AG04449 (cell line): ENCODE results near the gene WDR35.

ENCODE experiments used
- CTCF ChIA-PET: fragments of 350-600 bp; formaldehyde crosslinking; extraction: SDS; loops from one replicate; lab custom pipeline; 2021; ENCODE audit warnings: antibody characterized with exemption; lab: Yijun Ruan, JAX
- POLR2A ChIA-PET: fragments of 400-600, 350-600 bp; formaldehyde crosslinking; extraction: SDS; loops from one replicate; lab custom pipeline; 2020; ENCODE audit warnings: antibody characterized with exemption, inconsistent platforms; lab: Yijun Ruan, JAX
- DNase-seq: peaks from one replicate; pipeline ENCODE4 v3.0.0-alpha.2; 2010; ENCODE audit warnings: low read depth, low spot score
- H3K4me3 ChIP-seq: 2 replicates; pipeline ENCODE4 v1.5.1; 2011; ENCODE audit warnings: low read depth, mild to moderate bottlenecking, control low read depth, low read length
- TF ChIP-seq, protein P1 (sequence below): IDR thresholded peaks from one replicate; pipeline ENCODE4 v1.5.1; 2011; ENCODE audit warnings: mild to moderate bottlenecking, moderate library complexity, low read length, control low read depth, inconsistent platforms; ENCODE audit not compliant: insufficient read depth; ENCODE audit errors: missing control alignments

The WDR35 gene

DNA sequence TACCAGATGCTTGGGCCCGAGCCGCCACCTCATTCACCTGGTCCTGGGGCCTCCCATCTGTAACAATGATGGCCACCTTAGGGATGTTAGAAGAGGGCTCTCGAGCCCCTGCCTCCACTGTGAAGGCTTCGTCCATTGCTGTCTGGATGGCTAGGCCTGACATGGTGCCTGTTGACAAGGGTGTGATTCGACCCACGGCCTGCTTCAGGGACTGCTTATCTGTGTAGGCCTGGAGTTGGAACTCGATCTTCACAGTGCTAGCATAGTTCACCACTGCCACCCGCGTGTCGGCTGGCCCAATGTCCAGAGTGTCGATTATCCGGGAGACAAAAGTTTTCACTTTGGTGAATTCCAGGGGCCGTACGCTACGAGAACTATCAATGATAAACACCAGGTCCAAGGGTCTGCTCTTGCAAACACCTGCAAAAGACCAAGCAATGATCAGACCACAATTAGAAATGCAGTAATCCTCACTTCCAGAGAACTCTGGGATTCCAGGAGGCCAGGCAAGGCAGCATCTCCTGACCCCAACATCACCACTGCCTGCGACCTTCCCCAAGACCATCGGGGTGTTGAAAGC, 16.1 kb upstream of the WDR35 start:
- POLR2A ChIA-PET, result no interaction called here
- CTCF ChIA-PET, result no interaction called here
- TF ChIP-seq, protein P1, sequence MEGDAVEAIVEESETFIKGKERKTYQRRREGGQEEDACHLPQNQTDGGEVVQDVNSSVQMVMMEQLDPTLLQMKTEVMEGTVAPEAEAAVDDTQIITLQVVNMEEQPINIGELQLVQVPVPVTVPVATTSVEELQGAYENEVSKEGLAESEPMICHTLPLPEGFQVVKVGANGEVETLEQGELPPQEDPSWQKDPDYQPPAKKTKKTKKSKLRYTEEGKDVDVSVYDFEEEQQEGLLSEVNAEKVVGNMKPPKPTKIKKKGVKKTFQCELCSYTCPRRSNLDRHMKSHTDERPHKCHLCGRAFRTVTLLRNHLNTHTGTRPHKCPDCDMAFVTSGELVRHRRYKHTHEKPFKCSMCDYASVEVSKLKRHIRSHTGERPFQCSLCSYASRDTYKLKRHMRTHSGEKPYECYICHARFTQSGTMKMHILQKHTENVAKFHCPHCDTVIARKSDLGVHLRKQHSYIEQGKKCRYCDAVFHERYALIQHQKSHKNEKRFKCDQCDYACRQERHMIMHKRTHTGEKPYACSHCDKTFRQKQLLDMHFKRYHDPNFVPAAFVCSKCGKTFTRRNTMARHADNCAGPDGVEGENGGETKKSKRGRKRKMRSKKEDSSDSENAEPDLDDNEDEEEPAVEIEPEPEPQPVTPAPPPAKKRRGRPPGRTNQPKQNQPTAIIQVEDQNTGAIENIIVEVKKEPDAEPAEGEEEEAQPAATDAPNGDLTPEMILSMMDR, result no peak
- no peak overlapping the region for H3K4me3 ChIP-seq
- no peak for DNase-seq

DNA sequence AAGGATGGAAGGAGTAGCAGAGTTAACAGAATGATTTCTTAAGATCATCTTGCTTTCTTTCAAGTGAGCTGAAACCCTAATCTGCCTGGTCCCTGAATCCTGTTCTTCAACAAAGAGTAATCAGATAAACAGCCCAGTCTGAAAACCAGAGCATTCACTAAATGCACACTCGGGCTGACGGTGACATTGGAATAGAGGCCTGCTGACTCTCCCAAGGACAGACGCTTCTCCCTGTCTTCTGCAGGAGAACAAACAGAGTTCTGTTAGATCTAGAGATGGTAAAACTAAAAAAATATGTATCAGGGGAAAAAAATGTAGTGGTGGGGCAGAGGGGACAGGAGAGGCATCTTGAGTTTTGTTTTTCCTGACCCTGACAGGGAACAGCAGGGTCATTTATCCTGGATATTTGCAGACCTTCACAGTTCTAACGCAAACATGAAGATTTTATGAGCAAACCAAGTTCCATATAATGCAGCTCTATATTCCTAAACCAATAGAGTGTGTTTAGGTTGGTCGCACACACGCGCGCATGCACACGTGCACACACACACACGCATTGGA, 15.2 kb upstream of the WDR35 start:
- CTCF ChIA-PET, result interaction anchor here (4.3 kb wide), 1 partner anchor 10 kb away, joined by 58 read pairs; no protein-coding TSS in a partner anchor
- H3K4me3 ChIP-seq, result no peak overlapping the region
- TF ChIP-seq, protein P1, result no peak
- DNase-seq, result no peak
- POLR2A ChIA-PET, result no interaction called here

DNA sequence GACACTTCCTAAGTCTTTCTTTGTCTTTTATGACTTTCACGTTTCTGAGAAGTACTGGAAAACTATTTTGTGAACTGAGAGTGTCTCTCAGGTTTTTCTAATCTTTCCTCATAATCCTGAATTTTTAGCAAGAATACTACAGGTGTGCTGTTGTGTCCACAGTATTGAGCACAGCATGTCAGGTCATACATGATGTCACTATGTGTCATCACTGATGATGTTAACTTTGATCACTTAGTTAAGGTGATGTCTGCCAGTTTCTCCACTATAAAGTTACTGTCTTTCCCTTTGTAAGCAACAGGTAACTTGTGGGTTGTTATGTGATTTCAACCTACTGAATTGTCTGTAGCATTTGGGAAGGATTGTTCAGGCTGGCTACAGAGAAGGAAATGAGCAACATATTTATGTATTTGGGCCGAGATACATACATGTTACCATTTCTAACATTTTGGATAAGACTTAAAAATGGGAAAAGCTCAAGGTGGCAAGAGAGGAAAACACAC, 11.5 kb upstream of the WDR35 start:
- no peak overlapping the region for H3K4me3 ChIP-seq
- TF ChIP-seq, protein P1, result no peak
- CTCF ChIA-PET, result interaction anchor here (1.0 to 4.3 kb wide), 2 partner anchors 13 to 46 kb away, joined by 3 to 58 read pairs; no protein-coding TSS in a partner anchor
- POLR2A ChIA-PET, result no interaction called here
- no peak for DNase-seq

DNA sequence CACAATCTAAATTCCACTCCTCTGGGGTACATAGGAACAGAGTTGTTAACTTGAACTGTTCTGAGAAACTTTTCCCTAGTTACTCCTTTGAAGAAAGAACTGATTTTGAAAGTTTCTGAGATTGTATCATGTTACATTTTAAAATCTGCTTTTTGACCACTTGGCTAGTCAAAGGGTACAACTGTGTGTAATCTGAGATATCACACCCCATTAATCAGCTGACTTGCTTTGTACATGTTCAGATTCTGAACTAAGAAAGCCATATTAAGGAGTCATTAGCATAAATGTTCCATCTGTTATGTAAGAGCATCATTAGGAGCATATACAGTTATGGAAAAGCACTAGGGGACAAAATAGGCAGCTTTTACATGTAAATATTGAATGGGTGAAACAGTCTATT, 3.8 kb upstream of the WDR35 start:
- H3K4me3 ChIP-seq, result no peak overlapping the region
- TF ChIP-seq, protein P1, result no peak
- ChIA-PET POLR2A (no interaction called here), CTCF (interaction anchor here (0.9 to 1.7 kb wide), 4 partner anchors 20 to 47 kb away, joined by 3 to 10 read pairs (median 3); no protein-coding TSS in a partner anchor)
- DNase-seq, result no peak

GRCh38 chr2:19991895-19992294, 2.0 kb upstream of the WDR35 start:
- no peak overlapping the region for H3K4me3 ChIP-seq
- TF ChIP-seq, protein P1, result no peak
- ChIA-PET CTCF (interaction anchor here (0.9 to 1.0 kb wide), 2 partner anchors 22 to 23 kb away, joined by 3 read pairs; no protein-coding TSS in a partner anchor), POLR2A (no interaction called here)
- DNase-seq, result no peak

GRCh38 chr2:19990416-19990728, 467 bp upstream of the WDR35 start:
- POLR2A ChIA-PET, result no interaction called here
- TF ChIP-seq, protein P1, result no peak

More at GRCh38 chr2:19990416-19990728, 467 bp upstream of the WDR35 start:
- peak overlapping the region; percentile 86 for H3K4me3 ChIP-seq
- no peak for DNase-seq
- CTCF ChIA-PET, result interaction anchor here (1.2 to 2.8 kb wide), 3 partner anchors 25 to 108 kb away, joined by 3 to 19 read pairs (median 8); no protein-coding TSS in a partner anchor
